NCI-H128 (cell line): Measurements from ENCODE around the gene CIB2.

Experiments used
- DNase-seq: peaks from one replicate; lab custom pipeline; 2025; ENCODE audit not compliant: unreplicated experiment; lab: John Stamatoyannopoulos, UW

The CIB2 gene

GRCh38 chr15:78109156-78109555 is 22.1 kb downstream of the CIB2 start:
- no peak for DNase-seq

GRCh38 chr15:78108300-78109084 is 22.8 kb downstream of the CIB2 start:
- DNase-seq = peak; percentile 17

- no peak for DNase-seq
Observed at GRCh38 chr15:78107471-78107870, 23.8 kb downstream of the CIB2 start.

GRCh38 chr15:78105476-78106241 is 25.6 kb downstream of the CIB2 start:
- DNase-seq = no peak

GRCh38 chr15:78104566-78105475 is 26.4 kb downstream of the CIB2 start:
- DNase-seq = no peak

GRCh38 chr15:78104119-78104479 is 27.1 kb downstream of the CIB2 start:
- no peak for DNase-seq

GRCh38 chr15:78103406-78104118 is 27.7 kb downstream of the CIB2 start:
- no peak for DNase-seq

- DNase-seq = no peak
Observed at GRCh38 chr15:78102741-78103140, 28.5 kb downstream of the CIB2 start.

GRCh38 chr15:78102211-78102610 is 29.0 kb downstream of the CIB2 start:
- DNase-seq = no peak

GRCh38 chr15:78101423-78102105 is 29.7 kb downstream of the CIB2 start:
- DNase-seq = no peak

- DNase-seq = no peak
Observed at GRCh38 chr15:78100886-78101285, 30.4 kb downstream of the CIB2 start.

- no peak for DNase-seq
Observed at GRCh38 chr15:78098131-78098755, 33.0 kb downstream of the CIB2 start.

- DNase-seq = no peak
Observed at GRCh38 chr15:78097667-78098066, 33.6 kb downstream of the CIB2 start.

GRCh38 chr15:78093242-78094020 is 37.8 kb downstream of the CIB2 start:
- no peak for DNase-seq

- no peak for DNase-seq
Observed at GRCh38 chr15:78092261-78093041, 38.8 kb downstream of the CIB2 start, which contains the start of gene SH2D7. SH2D7 (plus strand) TSS chr15:78092561; CDS start chr15:78092585, 24 bp downstream.

- no peak for DNase-seq
Observed at GRCh38 chr15:78090422-78091063, 40.7 kb downstream of the CIB2 start.

- no peak for DNase-seq
Observed at GRCh38 chr15:78088773-78089080, 42.5 kb downstream of the CIB2 start.
